HepG2 (cell line): Measurements from ENCODE around the gene JPH4. TPM values are rescaled to one million over a fixed set of nuclear protein-coding genes. Genes with fewer than 3 reads are reported as not detected.

Source experiments
- AKAP8 ChIP-seq: sonication (generic); formaldehyde crosslinking; IDR thresholded peaks from 2 replicates; pipeline ENCODE4 v1.5.1; 2020; ENCODE audit warnings: mild to moderate bottlenecking, missing genetic modification reagents
- ARID2 ChIP-seq: sonication (generic); formaldehyde crosslinking; IDR thresholded peaks from 2 replicates; pipeline ENCODE4 v1.8.1; 2022; ENCODE audit warnings: mild to moderate bottlenecking, missing genetic modification reagents, borderline replicate concordance
- KDM4B ChIP-seq: sonication (generic); formaldehyde crosslinking; IDR thresholded peaks from 2 replicates; pipeline ENCODE4 v1.4.0; 2020; ENCODE audit warnings: missing genetic modification reagents
- LBX2 ChIP-seq: sonication (generic); formaldehyde crosslinking; IDR thresholded peaks from 2 replicates; pipeline ENCODE4 v1.5.0; 2020; ENCODE audit warnings: missing genetic modification reagents, mild to moderate bottlenecking, borderline replicate concordance
- MTA1 ChIP-seq: sonication (generic); formaldehyde crosslinking; IDR thresholded peaks from 2 replicates; pipeline ENCODE4 v1.4.0; 2020; ENCODE audit warnings: missing genetic modification reagents, mild to moderate bottlenecking, borderline replicate concordance
- NFE2 ChIP-seq: sonication (generic); formaldehyde crosslinking; IDR thresholded peaks from 2 replicates; pipeline ENCODE4 v1.4.0; 2020; ENCODE audit warnings: missing genetic modification reagents
- RFX1 ChIP-seq: fragments of 450-650 bp; IDR thresholded peaks from 2 replicates; pipeline ENCODE4 v1.6.1; 2017
- SMAD9 ChIP-seq: sonication (generic); formaldehyde crosslinking; IDR thresholded peaks from 2 replicates; pipeline ENCODE4 v1.5.1; 2020; ENCODE audit warnings: mild to moderate bottlenecking, missing genetic modification reagents
- ZBTB20 ChIP-seq: sonication (generic); formaldehyde crosslinking; IDR thresholded peaks from 2 replicates; pipeline ENCODE4 v1.8.1; 2023; ENCODE audit warnings: missing genetic modification reagents, low read depth, mild to moderate bottlenecking, borderline replicate concordance
- ZFP91 ChIP-seq: sonication (generic); formaldehyde crosslinking; IDR thresholded peaks from 2 replicates; pipeline ENCODE4 v1.9.0; 2022; ENCODE audit warnings: missing genetic modification reagents, mild to moderate bottlenecking, borderline replicate concordance
- ZNF331 ChIP-seq: sonication (generic); formaldehyde crosslinking; IDR thresholded peaks from 2 replicates; pipeline ENCODE4 v1.4.0; 2020; ENCODE audit warnings: missing genetic modification reagents
- ZNF772 ChIP-seq: sonication (generic); formaldehyde crosslinking; IDR thresholded peaks from 2 replicates; pipeline ENCODE4 v1.5.0; 2020; ENCODE audit warnings: mild to moderate bottlenecking, missing genetic modification reagents
- ZNF780A ChIP-seq: sonication (generic); formaldehyde crosslinking; IDR thresholded peaks from 2 replicates; pipeline ENCODE4 v1.8.0; 2022; ENCODE audit warnings: mild to moderate bottlenecking, missing genetic modification reagents, moderate library complexity
- ZSCAN30 ChIP-seq: sonication (generic); formaldehyde crosslinking; IDR thresholded peaks from 2 replicates; pipeline ENCODE4 v1.5.0; 2020; ENCODE audit warnings: mild to moderate bottlenecking, missing genetic modification reagents
- polyA plus RNA-seq, 8 experiments: library from polyadenylated mRNA; depleted of rRNA in 3 of 8; stranded (reverse) in 7 of 8; unstranded in 1 of 8; fragments of >200 nt; fragmentation: Illumina TruSeq in 4 of 8; extraction: Trizol in 4 of 8; gene quantifications; 2 replicates each; pipeline versions ENCODE4 v1.2.1 to v1.2.3, GENCODE V29; 2011 to 2016; ENCODE audit warnings: low read depth in 4 of 8, missing spikeins in 1 of 8, mixed read lengths in 1 of 8; ENCODE audit not compliant: insufficient read depth in 1 of 8
- total RNA-seq, 5 experiments: library from RNA; depleted of rRNA; stranded (reverse); fragments of >200 nt; fragmentation: Illumina TruSeq; extraction: Trizol; gene quantifications; 2 replicates each; pipeline ENCODE4 v1.2.3, GENCODE V29; 2016; ENCODE audit warnings: low read depth in 1 of 5
- TF ChIP-seq, protein P1 (sequence below): sonication (generic); formaldehyde crosslinking; IDR thresholded peaks from 2 replicates; pipeline ENCODE4 v1.9.0; 2021; ENCODE audit warnings: missing genetic modification reagents, borderline replicate concordance
- TF ChIP-seq, protein P2 (sequence below): IDR thresholded peaks from 2 replicates; pipeline ENCODE4 v1.6.1; 2016; ENCODE audit warnings: missing compliant biosample characterization, missing genetic modification reagents, borderline replicate concordance
- TF ChIP-seq, protein P3 (sequence below): sonication (generic); formaldehyde crosslinking; IDR thresholded peaks from 2 replicates; pipeline ENCODE4 v1.5.1; 2020; ENCODE audit warnings: missing genetic modification reagents, mild to moderate bottlenecking, borderline replicate concordance
- TF ChIP-seq, protein P4 (sequence below): sonication (generic); formaldehyde crosslinking; conservative IDR thresholded peaks from 2 replicates; pipeline ENCODE4 v1.8.0; 2022; ENCODE audit warnings: missing genetic modification reagents

JPH4 gene
- total and polyA plus RNA-seq, 2 of the 13 experiments (the other 11 are each of a cell fraction or from before 2014, with no cell fraction given): 0.08 to 0.22 TPM

- peak; percentile 62 for TF ChIP-seq ZFP91 (CRISPR knock-in tag)
- peak; percentile 76 for TF ChIP-seq AKAP8 (CRISPR knock-in tag)
- no peak for TF ChIP-seq ARID2 (CRISPR knock-in tag)
- TF ChIP-seq KDM4B (CRISPR knock-in tag): peak; percentile 76; the same call in 1 of the 2 replicates
- no peak for TF ChIP-seq ZNF780A
- peak; percentile 72; the same call in 1 of the 2 replicates for TF ChIP-seq ZNF772 (CRISPR knock-in tag)
- no peak for TF ChIP-seq ZBTB20 (CRISPR knock-in tag)
- 0 out of 2 replicates have a peak, but pooled peaks have one; percentile 43 for TF ChIP-seq MTA1
- no peak for TF ChIP-seq NFE2 (CRISPR knock-in tag)
- TF ChIP-seq, protein P1, sequence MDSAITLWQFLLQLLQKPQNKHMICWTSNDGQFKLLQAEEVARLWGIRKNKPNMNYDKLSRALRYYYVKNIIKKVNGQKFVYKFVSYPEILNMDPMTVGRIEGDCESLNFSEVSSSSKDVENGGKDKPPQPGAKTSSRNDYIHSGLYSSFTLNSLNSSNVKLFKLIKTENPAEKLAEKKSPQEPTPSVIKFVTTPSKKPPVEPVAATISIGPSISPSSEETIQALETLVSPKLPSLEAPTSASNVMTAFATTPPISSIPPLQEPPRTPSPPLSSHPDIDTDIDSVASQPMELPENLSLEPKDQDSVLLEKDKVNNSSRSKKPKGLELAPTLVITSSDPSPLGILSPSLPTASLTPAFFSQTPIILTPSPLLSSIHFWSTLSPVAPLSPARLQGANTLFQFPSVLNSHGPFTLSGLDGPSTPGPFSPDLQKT (CRISPR knock-in tag): no peak
- TF ChIP-seq SMAD9 (CRISPR knock-in tag): no peak
- TF ChIP-seq LBX2 (CRISPR knock-in tag): no peak
- TF ChIP-seq, protein P2, sequence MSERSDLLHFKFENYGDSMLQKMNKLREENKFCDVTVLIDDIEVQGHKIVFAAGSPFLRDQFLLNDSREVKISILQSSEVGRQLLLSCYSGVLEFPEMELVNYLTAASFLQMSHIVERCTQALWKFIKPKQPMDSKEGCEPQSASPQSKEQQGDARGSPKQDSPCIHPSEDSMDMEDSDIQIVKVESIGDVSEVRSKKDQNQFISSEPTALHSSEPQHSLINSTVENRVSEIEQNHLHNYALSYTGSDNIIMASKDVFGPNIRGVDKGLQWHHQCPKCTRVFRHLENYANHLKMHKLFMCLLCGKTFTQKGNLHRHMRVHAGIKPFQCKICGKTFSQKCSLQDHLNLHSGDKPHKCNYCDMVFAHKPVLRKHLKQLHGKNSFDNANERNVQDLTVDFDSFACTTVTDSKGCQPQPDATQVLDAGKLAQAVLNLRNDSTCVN (CRISPR knock-in tag): peak; percentile 94
- no peak for TF ChIP-seq RFX1
- TF ChIP-seq, protein P3, sequence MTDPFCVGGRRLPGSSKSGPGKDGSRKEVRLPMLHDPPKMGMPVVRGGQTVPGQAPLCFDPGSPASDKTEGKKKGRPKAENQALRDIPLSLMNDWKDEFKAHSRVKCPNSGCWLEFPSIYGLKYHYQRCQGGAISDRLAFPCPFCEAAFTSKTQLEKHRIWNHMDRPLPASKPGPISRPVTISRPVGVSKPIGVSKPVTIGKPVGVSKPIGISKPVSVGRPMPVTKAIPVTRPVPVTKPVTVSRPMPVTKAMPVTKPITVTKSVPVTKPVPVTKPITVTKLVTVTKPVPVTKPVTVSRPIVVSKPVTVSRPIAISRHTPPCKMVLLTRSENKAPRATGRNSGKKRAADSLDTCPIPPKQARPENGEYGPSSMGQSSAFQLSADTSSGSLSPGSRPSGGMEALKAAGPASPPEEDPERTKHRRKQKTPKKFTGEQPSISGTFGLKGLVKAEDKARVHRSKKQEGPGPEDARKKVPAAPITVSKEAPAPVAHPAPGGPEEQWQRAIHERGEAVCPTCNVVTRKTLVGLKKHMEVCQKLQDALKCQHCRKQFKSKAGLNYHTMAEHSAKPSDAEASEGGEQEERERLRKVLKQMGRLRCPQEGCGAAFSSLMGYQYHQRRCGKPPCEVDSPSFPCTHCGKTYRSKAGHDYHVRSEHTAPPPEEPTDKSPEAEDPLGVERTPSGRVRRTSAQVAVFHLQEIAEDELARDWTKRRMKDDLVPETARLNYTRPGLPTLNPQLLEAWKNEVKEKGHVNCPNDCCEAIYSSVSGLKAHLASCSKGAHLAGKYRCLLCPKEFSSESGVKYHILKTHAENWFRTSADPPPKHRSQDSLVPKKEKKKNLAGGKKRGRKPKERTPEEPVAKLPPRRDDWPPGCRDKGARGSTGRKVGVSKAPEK (CRISPR knock-in tag): no peak
- TF ChIP-seq ZNF331 (CRISPR knock-in tag): peak; percentile 93; the same call in 1 of the 2 replicates
- TF ChIP-seq, protein P4, sequence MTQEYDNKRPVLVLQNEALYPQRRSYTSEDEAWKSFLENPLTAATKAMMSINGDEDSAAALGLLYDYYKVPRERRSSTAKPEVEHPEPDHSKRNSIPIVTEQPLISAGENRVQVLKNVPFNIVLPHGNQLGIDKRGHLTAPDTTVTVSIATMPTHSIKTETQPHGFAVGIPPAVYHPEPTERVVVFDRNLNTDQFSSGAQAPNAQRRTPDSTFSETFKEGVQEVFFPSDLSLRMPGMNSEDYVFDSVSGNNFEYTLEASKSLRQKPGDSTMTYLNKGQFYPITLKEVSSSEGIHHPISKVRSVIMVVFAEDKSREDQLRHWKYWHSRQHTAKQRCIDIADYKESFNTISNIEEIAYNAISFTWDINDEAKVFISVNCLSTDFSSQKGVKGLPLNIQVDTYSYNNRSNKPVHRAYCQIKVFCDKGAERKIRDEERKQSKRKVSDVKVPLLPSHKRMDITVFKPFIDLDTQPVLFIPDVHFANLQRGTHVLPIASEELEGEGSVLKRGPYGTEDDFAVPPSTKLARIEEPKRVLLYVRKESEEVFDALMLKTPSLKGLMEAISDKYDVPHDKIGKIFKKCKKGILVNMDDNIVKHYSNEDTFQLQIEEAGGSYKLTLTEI (CRISPR knock-in tag): no peak
- no peak for TF ChIP-seq ZSCAN30 (CRISPR knock-in tag)
Observed at GRCh38 chr14:23613242-23614070, 34.9 kb upstream of the JPH4 start (continued).
